Activated naive CD8-positive, alpha-beta T cell treated with anti-CD3 and anti-CD28 coated beads, Interleukin-2, amount 10 ng/mL, durations not matched to agents 7 days and 5 days (primary cell): Measurements from ENCODE around the gene SEC24D. TPM values are rescaled to one million over a fixed set of nuclear protein-coding genes. Genes with fewer than 3 reads are reported as not detected.
"Not testable (repeated sequence)": the region's sequence is repeated elsewhere in the genome, so short reads cannot be mapped to it uniquely, and the experiment has no call there.

Experiments
- ATAC-seq: fragments of 150-1000 bp; cut with Tn5 transposase; one replicate; pipeline ENCODE4 v1.10.0; 2021; ENCODE audit warnings: low read depth, moderate library complexity
- POLR2A ChIA-PET: fragments of 350-600 bp; sonication (Branson Sonifier 250); formaldehyde crosslinking; loops from one replicate; lab custom pipeline; 2021; ENCODE audit warnings: antibody characterized with exemption; lab: Charles Lee
- DNase-seq: peaks from one replicate; pipeline ENCODE4 v3.0.0; 2021
- H3K27ac Mint-ChIP-seq: one replicate; pipeline ENCODE4 v1.8.0; 2022; ENCODE audit warnings: mild to moderate bottlenecking, mixed read lengths
- H3K27me3 Mint-ChIP-seq: one replicate; pipeline ENCODE4 v1.8.0; 2022; ENCODE audit warnings: mild to moderate bottlenecking, moderate library complexity, mixed read lengths
- H3K36me3 Mint-ChIP-seq: one replicate; pipeline ENCODE4 v1.8.0; 2021; ENCODE audit warnings: mild to moderate bottlenecking, mixed read lengths
- H3K4me1 Mint-ChIP-seq: one replicate; pipeline ENCODE4 v1.8.0; 2021; ENCODE audit warnings: mixed read lengths
- H3K4me3 Mint-ChIP-seq: one replicate; pipeline ENCODE4 v1.8.0; 2022; ENCODE audit warnings: mild to moderate bottlenecking, moderate library complexity, mixed read lengths
- H3K9me3 Mint-ChIP-seq: one replicate; pipeline ENCODE4 v1.8.0; 2021; ENCODE audit warnings: mixed read lengths
- total RNA-seq, 2 experiments: library from RNA; stranded (reverse); gene quantifications; one replicate each; pipeline ENCODE4 v1.2.3, GENCODE V29; 2021

SEC24D gene
- total RNA-seq, 2 experiments from 2014 or later, result 26.2 to 28.4 TPM

- ATAC-seq, result no peak
- H3K27ac Mint-ChIP-seq, result no peak overlapping the region
- peaks cover 45% of the 10 kb centered on the region for H3K36me3 Mint-ChIP-seq
- DNase-seq, result no peak
- peaks cover 2% of the 10 kb centered on the region for H3K4me1 Mint-ChIP-seq
- H3K27me3 Mint-ChIP-seq, result no peaks in the 10 kb centered on the region
- H3K4me3 Mint-ChIP-seq, result no peak overlapping the region
- POLR2A ChIA-PET, result no interaction called here
- H3K9me3 Mint-ChIP-seq, result no peaks in the 10 kb centered on the region
These were observed 21.9 kb downstream of the SEC24D start for GRCh38 chr4:118814058-118814457.

- Mint-ChIP-seq H3K9me3 (no peaks in the 10 kb centered on the region), H3K27me3 (no peaks in the 10 kb centered on the region), H3K27ac (no peak overlapping the region), H3K4me1 (peaks cover 2% of the 10 kb centered on the region), H3K4me3 (no peak overlapping the region), H3K36me3 (peaks cover 47% of the 10 kb centered on the region)
- POLR2A ChIA-PET, result no interaction called here
- no peak for DNase-seq
- ATAC-seq, result no peak
These were observed 22.4 kb downstream of the SEC24D start for GRCh38 chr4:118813561-118813960.

DNA sequence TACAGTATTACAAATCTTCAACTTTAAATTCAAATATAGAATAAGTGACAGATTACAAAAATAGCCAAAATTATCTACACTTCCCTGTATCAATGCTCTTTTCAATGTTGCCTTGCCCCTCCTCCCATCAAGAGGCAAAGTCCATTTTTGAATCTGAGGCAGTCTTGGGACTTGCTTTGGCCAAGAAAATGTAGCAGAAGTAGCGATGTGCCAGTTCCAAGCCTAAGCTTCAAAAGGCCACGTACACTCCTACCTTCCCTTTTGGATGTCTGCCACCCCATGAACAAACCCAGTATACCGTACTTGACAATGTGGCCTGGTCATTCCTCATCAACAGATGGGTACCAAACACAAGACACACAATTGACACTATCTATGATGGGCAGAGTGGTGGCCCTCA lies 24.1 kb downstream of the SEC24D start:
- DNase-seq, result no peak
- no peaks in the 10 kb centered on the region for H3K9me3 Mint-ChIP-seq
- H3K27ac Mint-ChIP-seq, result no peak overlapping the region
- H3K4me1 Mint-ChIP-seq, result peaks cover 2% of the 10 kb centered on the region
- H3K4me3 Mint-ChIP-seq, result no peak overlapping the region
- ATAC-seq, result no peak
- H3K27me3 Mint-ChIP-seq, result no peaks in the 10 kb centered on the region
- POLR2A ChIA-PET, result no interaction called here
- H3K36me3 Mint-ChIP-seq, result peaks cover 50% of the 10 kb centered on the region

DNA sequence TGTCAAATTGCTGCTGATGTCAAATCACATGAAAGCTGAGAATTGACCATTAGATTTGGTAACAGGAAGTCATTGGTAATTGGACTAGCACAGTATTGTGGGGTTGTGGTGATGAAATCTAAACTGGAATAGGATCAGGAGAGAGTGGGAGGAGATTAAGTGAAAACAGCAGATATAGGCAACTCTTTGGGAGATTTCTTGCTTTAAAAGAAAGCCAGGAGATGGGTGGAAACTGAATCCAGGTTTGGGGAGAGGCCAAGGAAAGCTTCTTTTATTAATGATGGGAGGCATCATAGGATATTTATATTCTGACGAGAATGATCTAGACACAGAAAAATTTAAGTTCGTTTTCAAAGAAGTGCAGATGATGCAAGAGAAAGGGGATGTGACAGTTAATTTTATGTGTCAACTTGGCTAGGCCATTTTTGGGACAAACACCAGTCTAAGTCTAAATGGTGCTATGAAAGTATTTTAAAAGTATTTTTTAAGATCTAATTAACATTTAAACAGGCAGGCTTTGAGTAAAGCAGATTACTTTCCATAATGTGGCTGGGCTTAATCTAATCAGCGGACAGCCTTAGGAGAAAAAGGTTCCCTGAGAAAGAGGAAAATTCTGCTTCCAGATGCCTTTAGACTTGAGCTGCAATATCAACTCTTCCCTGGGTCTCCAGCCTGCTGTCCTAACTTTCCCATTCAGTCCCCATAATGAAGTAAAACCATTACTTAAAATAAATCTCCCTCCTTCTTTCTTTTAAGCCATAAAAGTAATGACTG lies 24.7 kb downstream of the SEC24D start:
- H3K4me1 Mint-ChIP-seq, result peaks cover 2% of the 10 kb centered on the region
- POLR2A ChIA-PET, result no interaction called here
- H3K27me3 Mint-ChIP-seq, result no peaks in the 10 kb centered on the region
- no peaks in the 10 kb centered on the region for H3K9me3 Mint-ChIP-seq
- ATAC-seq (no peak), DNase-seq (no peak)
- peaks cover 49% of the 10 kb centered on the region for H3K36me3 Mint-ChIP-seq
- no peak overlapping the region for H3K27ac Mint-ChIP-seq
- no peak overlapping the region for H3K4me3 Mint-ChIP-seq

DNA sequence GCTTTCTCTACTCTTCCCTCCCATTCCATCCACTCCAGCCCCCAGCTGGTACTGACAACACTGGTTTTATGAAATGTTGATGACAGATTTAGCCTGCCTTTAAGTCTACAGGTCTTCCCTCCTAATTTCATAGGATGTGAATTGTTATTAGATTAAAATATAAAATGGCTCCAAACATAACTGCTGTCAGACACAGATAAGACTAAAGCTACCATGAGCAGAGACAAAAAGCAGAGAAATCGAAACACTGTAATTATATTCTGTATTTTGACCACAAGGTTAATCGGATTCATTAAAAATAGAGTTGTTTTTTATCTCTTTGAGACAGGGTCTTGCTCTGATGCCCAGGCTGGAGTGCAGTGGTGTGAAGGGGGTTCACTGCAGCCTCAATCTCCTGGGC lies 28.3 kb downstream of the SEC24D start:
- no peak overlapping the region for H3K27ac Mint-ChIP-seq

GRCh38 chr4:118803253-118803652 lies 32.7 kb downstream of the SEC24D start:
- no peaks in the 10 kb centered on the region for H3K9me3 Mint-ChIP-seq
- POLR2A ChIA-PET, result no interaction called here
- H3K27me3 Mint-ChIP-seq, result no peaks in the 10 kb centered on the region
- H3K4me3 Mint-ChIP-seq, result no peak overlapping the region
- no peak overlapping the region for H3K27ac Mint-ChIP-seq
- no peak for ATAC-seq
- H3K4me1 Mint-ChIP-seq, result no peaks in the 10 kb centered on the region
- peaks cover 11% of the 10 kb centered on the region for H3K36me3 Mint-ChIP-seq
- no peak for DNase-seq

More for the DNA sequence above, 28.3 kb downstream of the SEC24D start:
- Mint-ChIP-seq H3K9me3 (no peaks in the 10 kb centered on the region), H3K4me3 (no peak overlapping the region), H3K36me3 (peaks cover 25% of the 10 kb centered on the region), H3K4me1 (peaks cover 2% of the 10 kb centered on the region), H3K27me3 (no peaks in the 10 kb centered on the region)
- DNase-seq (no peak), ATAC-seq (no peak)
- POLR2A ChIA-PET, result no interaction called here

DNA sequence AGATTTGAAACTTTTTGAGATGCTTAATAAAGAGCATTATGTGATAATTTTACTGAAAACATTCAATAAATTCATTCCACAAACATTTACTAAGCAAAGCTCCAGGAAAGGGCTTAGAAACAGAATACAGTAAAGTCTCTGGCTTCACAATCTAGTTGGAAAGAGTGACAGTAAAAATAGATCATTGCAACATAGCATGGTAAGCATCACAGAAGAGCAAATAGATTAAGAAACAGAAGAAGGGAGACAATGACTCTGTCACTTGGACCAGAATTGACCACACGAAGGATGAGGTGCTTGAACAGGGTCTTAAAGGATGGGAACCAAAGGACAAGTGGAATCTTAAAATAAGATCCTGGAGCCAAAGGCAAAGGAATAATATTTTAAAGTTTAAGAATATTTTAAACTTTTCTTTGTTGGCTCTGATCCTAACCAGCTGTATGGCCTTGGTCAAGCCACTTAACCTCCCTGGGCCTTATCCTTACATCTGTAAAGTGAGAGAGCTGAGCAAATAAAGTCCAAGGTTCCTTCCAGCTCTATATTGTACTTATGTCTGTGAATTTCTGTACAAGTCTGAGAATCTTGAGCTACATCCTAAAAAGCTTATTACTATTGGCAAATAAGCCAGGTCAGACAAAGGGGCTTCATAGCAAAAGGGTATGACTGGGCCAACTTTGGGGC lies 33.9 kb downstream of the SEC24D start:
- POLR2A ChIA-PET, result no interaction called here
- Mint-ChIP-seq H3K4me1 (no peaks in the 10 kb centered on the region), H3K36me3 (peaks cover 9% of the 10 kb centered on the region), H3K9me3 (no peaks in the 10 kb centered on the region), H3K4me3 (no peak overlapping the region), H3K27ac (no peak overlapping the region), H3K27me3 (no peaks in the 10 kb centered on the region)
- DNase-seq (no peak), ATAC-seq (no peak)

GRCh38 chr4:118799231-118799942 lies 36.5 kb downstream of the SEC24D start:
- Mint-ChIP-seq H3K27ac (no peak overlapping the region), H3K27me3 (no peaks in the 10 kb centered on the region), H3K9me3 (no peaks in the 10 kb centered on the region), H3K4me3 (no peak overlapping the region), H3K4me1 (no peaks in the 10 kb centered on the region), H3K36me3 (peaks cover 13% of the 10 kb centered on the region)
- DNase-seq (no peak), ATAC-seq (no peak)
- POLR2A ChIA-PET, result no interaction called here

GRCh38 chr4:118798658-118799057 lies 37.3 kb downstream of the SEC24D start:
- no peak for DNase-seq
- no peaks in the 10 kb centered on the region for H3K27me3 Mint-ChIP-seq
- no peaks in the 10 kb centered on the region for H3K9me3 Mint-ChIP-seq
- H3K27ac Mint-ChIP-seq, result no peak overlapping the region
- H3K4me3 Mint-ChIP-seq, result no peak overlapping the region
- POLR2A ChIA-PET, result no interaction called here
- H3K4me1 Mint-ChIP-seq, result no peaks in the 10 kb centered on the region
- H3K36me3 Mint-ChIP-seq, result peaks cover 11% of the 10 kb centered on the region
- no peak for ATAC-seq

DNA sequence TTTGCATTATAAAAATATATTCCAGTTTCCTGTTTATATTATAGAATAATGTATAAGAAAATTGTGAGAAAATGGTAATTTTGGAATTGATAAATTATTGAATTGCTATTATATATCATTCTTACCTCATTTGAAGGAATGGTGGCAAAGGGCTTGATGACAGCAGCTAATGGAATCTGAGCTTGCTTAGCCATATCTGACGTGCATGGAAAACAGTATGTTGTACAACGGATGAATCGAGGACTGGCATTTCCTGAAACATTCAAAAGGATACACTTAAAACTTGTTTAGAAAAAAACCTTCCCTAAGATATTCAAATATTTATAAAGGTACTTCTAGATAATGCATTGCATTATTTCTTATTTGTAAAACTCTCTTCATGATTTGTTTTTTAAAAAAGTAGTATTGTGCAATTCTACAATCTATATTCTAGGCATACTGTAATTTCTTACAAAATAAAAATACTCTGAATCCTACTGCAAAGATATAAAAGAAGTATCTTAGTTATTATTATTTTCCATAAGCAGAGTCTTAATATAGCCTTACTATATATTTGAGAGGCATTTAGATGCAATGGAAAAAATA lies 38.3 kb downstream of the SEC24D start:
- Mint-ChIP-seq H3K4me3 (no peak overlapping the region), H3K27ac (no peak overlapping the region), H3K36me3 (peaks cover 11% of the 10 kb centered on the region), H3K9me3 (no peaks in the 10 kb centered on the region), H3K27me3 (no peaks in the 10 kb centered on the region), H3K4me1 (no peaks in the 10 kb centered on the region)
- DNase-seq (no peak), ATAC-seq (no peak)
- POLR2A ChIA-PET, result no interaction called here

DNA sequence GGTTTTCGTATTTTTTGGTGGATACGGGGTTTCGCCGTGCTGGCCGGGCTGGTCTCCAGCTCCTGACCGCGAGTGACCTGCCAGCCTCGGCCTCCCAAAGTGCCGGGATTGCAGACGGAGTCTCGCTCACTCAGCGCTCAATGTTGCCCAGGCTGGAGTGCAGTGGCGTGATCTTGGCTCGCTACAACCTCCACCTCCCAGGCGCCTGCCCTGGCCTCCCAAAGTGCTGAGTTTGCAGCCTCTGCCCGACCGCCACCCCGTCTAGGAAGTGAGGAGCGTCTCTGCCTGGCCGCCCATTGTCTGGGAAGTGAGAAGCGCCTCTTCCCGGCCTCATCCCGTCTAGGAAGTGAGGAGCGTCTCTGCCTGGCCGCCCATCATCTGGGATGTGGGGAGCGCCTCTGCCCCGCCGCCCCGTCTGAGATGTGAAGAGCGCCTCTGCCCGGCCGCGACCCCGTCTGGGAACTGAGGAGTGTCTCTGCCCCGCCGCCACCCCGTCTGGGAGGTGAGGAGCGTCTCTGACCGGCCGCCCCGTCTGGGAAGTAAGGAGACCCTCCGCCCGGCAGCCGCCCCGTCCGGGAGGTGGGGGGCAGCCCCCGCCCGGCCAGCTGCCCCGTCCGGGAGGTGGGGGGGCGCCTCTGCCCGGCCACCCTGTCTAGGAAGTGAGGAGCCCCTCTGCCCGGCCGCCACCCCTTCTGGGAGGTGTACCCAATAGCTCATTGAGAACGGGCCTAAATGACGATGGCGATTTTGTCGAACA lies 44.1 kb downstream of the SEC24D start:
- H3K36me3 Mint-ChIP-seq, H3K9me3 Mint-ChIP-seq, DNase-seq, H3K4me1 Mint-ChIP-seq, H3K4me3 Mint-ChIP-seq, H3K27ac Mint-ChIP-seq, POLR2A ChIA-PET, ATAC-seq, H3K27me3 Mint-ChIP-seq: not testable (repeated sequence)

DNA sequence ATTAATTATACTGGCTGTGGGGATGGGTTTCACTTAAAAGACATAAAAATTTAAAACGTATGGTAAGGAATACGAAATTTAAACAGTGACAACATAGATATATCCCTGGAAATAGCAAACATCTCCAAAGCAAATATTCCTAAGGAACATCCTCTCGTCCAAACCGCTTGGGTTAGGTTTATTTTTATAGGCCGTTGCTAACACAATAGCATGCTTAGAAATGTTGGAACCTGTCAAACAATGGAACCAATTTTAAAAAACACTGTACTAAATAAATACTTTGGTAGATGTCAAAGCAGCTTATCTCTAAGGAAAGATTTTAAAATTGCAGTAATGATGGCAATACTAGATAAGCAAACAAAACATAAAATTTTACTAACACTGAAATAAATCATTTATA lies 45.4 kb downstream of the SEC24D start:
- no peak for ATAC-seq
- POLR2A ChIA-PET, result no interaction called here
- Mint-ChIP-seq H3K4me1 (no peaks in the 10 kb centered on the region), H3K9me3 (no peaks in the 10 kb centered on the region), H3K27ac (no peak overlapping the region), H3K27me3 (no peaks in the 10 kb centered on the region), H3K36me3 (no peaks in the 10 kb centered on the region), H3K4me3 (no peak overlapping the region)
- DNase-seq, result no peak

- no peak for DNase-seq
- Mint-ChIP-seq H3K27ac (no peak overlapping the region), H3K9me3 (no peaks in the 10 kb centered on the region), H3K4me3 (no peak overlapping the region), H3K27me3 (no peaks in the 10 kb centered on the region), H3K36me3 (peaks cover 5% of the 10 kb centered on the region), H3K4me1 (no peaks in the 10 kb centered on the region)
- no peak for ATAC-seq
- POLR2A ChIA-PET, result no interaction called here
These were observed 47.0 kb downstream of the SEC24D start for GRCh38 chr4:118788911-118789310.
